LNCAP (cell line): ENCODE results near the gene CPXM1.

Source experiments
- CTCF ChIP-seq: fragments of 450-650 bp; IDR thresholded peaks from 2 replicates; pipeline ENCODE4 v1.5.1; 2017; ENCODE audit warnings: mild to moderate bottlenecking

The CPXM1 gene

GRCh38 chr20:2817891-2818595, 17.6 kb upstream of the CPXM1 start:
- TF ChIP-seq CTCF, result no peak

- no peak for TF ChIP-seq CTCF
Observed at GRCh38 chr20:2817341-2817726, 16.9 kb upstream of the CPXM1 start.

- no peak for TF ChIP-seq CTCF
Observed at GRCh38 chr20:2816583-2817340, 16.3 kb upstream of the CPXM1 start.

- TF ChIP-seq CTCF, result no peak
Observed at GRCh38 chr20:2816030-2816582, 15.7 kb upstream of the CPXM1 start, which contains the start of gene TMEM239. Gene TMEM239 (plus strand): TSS chr20:2816364. CDS start chr20:2816555, 191 bp downstream.

GRCh38 chr20:2815242-2815900, 14.9 kb upstream of the CPXM1 start:
- TF ChIP-seq CTCF, result no peak

GRCh38 chr20:2814587-2815051, 14.2 kb upstream of the CPXM1 start, which contains the start of gene C20orf141:
Gene C20orf141 (plus strand): TSS chr20:2814987. CDS start chr20:2815185, 198 bp downstream.
- no peak for TF ChIP-seq CTCF

GRCh38 chr20:2814076-2814475, 13.6 kb upstream of the CPXM1 start:
- TF ChIP-seq CTCF, result no peak
